NCI-H1930 (cell line): ENCODE measurements around the gene GET3.
A peak's percentile ranks its signal among the peaks of the same experiment; 100 is the strongest.

Source experiments
- DNase-seq, 2 experiments: peaks; one replicate each; lab custom pipeline; 2025; lab: John Stamatoyannopoulos, UW

Gene GET3

GRCh38 chr19:12779162-12779993, 42.1 kb downstream of the GET3 start:
- DNase-seq: no peak

GRCh38 chr19:12782174-12782423, 44.8 kb downstream of the GET3 start:
- DNase-seq: no peak

GRCh38 chr19:12782424-12783290, 45.4 kb downstream of the GET3 start:
- peak; percentile 49 to 50 for DNase-seq

GRCh38 chr19:12783291-12783848, 46.1 kb downstream of the GET3 start:
- no peak for DNase-seq

- no peak for DNase-seq
Observed at GRCh38 chr19:12783849-12784393, 46.6 kb downstream of the GET3 start.

- no peak for DNase-seq
Observed at GRCh38 chr19:12784394-12784870, 47.1 kb downstream of the GET3 start.

- DNase-seq: no peak
Observed at GRCh38 chr19:12784871-12785430, 47.7 kb downstream of the GET3 start.

GRCh38 chr19:12785431-12786031, 48.2 kb downstream of the GET3 start:
- no peak for DNase-seq

- no peak for DNase-seq
Observed at GRCh38 chr19:12786141-12786870, 49.0 kb downstream of the GET3 start.

GRCh38 chr19:12786952-12787351, 49.7 kb downstream of the GET3 start:
- no peak for DNase-seq

GRCh38 chr19:12787458-12787857, 50.2 kb downstream of the GET3 start:
- DNase-seq: no peak

- DNase-seq: no peak
Observed at GRCh38 chr19:12788042-12788681, 50.9 kb downstream of the GET3 start.

- DNase-seq: no peak
Observed at GRCh38 chr19:12788682-12789097, 51.4 kb downstream of the GET3 start.

- DNase-seq: no peak
Observed at GRCh38 chr19:12789098-12789903, 52.0 kb downstream of the GET3 start.

GRCh38 chr19:12789904-12790619, 52.8 kb downstream of the GET3 start:
- DNase-seq: peak; percentile 78 to 79

GRCh38 chr19:12790628-12791344, 53.5 kb downstream of the GET3 start:
- DNase-seq: no peak

GRCh38 chr19:12791345-12792050, 54.2 kb downstream of the GET3 start, which contains the start of gene JUNB:
Gene JUNB (plus strand): TSS chr19:12791486. CDS start chr19:12791772, 286 bp downstream.
- peak; percentile 74 to 85 for DNase-seq
